GM12873 (cell line): Measurements from ENCODE around the gene DHPS.

Experiments used
- CTCF ChIP-seq: IDR thresholded peaks from 2 replicates; pipeline ENCODE4 v1.5.1; 2012; ENCODE audit warnings: low read depth, mild to moderate bottlenecking, moderate library complexity, low read length, control low read depth; ENCODE audit not compliant: insufficient read depth; ENCODE audit errors: missing control alignments

The DHPS gene

GRCh38 chr19:12675940-12676339 is 5.7 kb downstream of the DHPS start:
- TF ChIP-seq CTCF, result no peak

GRCh38 chr19:12675399-12675798 is 6.3 kb downstream of the DHPS start:
- TF ChIP-seq CTCF, result no peak

- no peak for TF ChIP-seq CTCF
Measured at GRCh38 chr19:12672744-12673143, 8.9 kb downstream of the DHPS start.

- TF ChIP-seq CTCF, result no peak
Measured at GRCh38 chr19:12670159-12670928, 11.3 kb downstream of the DHPS start.

GRCh38 chr19:12669270-12670158 is 12.2 kb downstream of the DHPS start:
- no peak for TF ChIP-seq CTCF

GRCh38 chr19:12668932-12669269 is 12.8 kb downstream of the DHPS start:
- no peak for TF ChIP-seq CTCF

- no peak for TF ChIP-seq CTCF
Measured at GRCh38 chr19:12668346-12668745, 13.3 kb downstream of the DHPS start.
